ENCODE data around the gene B4GALT4.

GRCh38 chr3:119181765-119182164, 58.9 kb downstream of the B4GALT4 start:
- TF ChIP-seq POLR2A (IDR thresholded peaks at IDR 0.05; ENCODE audit: low read depth, low read length) (no peak), EZH2 (IDR thresholded peaks at IDR 0.05; ENCODE audit: borderline replicate concordance, low read depth, low read length, severe bottlenecking) (no peak), CTCF (IDR thresholded peaks at IDR 0.05; ENCODE audit: extremely low read depth in 1 of 2, insufficient read depth in 1 of 2, low read depth in 1 of 2, low read length in 2 of 2) (no peak), MAX (IDR thresholded peaks at IDR 0.05; ENCODE audit: insufficient read depth, insufficient read length) (no peak), POLR2AphosphoS5 (IDR thresholded peaks at IDR 0.05; ENCODE audit: insufficient read depth, low read depth, low read length) (no peak), FOS (IDR thresholded peaks at IDR 0.05; ENCODE audit: borderline replicate concordance, insufficient read depth, low read length) (no peak), GATA2 (IDR thresholded peaks at IDR 0.05; ENCODE audit: insufficient read depth, insufficient read length, low read depth, low read length) (no peak), JUN (IDR thresholded peaks at IDR 0.05; ENCODE audit: borderline replicate concordance, insufficient read depth, insufficient read length, low read depth) (no peak), MYC (IDR thresholded peaks at IDR 0.05; ENCODE audit: low read depth, low read length) (no peak)
